ENCODE data around the gene NUAK2. TPM values are rescaled to one million over a fixed set of nuclear protein-coding genes. Genes with fewer than 3 reads are reported as not detected.

Gene NUAK2
- total RNA-seq, 6 experiments from 2014 or later = 0.88 to 5.1 (median 2.1) TPM

DNA sequence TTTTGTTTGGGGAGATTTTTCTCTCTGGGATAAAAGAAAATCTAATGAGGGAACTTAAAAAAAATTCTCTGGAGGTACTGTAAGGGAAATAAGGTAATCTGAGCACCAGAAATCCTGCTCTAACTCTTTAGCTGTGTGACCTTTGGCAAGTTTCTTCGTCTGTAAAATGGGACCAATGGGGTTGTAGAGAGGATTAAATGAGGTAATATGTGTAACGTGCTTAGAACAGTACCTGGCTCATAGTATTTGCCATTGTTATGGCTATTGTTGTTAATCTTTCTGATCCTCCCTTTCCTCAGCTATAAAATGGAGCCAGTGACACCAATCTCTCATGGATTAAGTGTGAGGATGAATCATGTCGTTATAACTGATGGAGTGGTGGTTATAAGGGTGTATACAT is 36.0 kb upstream of the NUAK2 start:
- Histone ChIP-seq H3K4me3 (no peak overlapping the region), H3K36me3 (no peaks in the 10 kb centered on the region), H3K9me3 (no peaks in the 10 kb centered on the region), H3K27me3 (no peaks in the 10 kb centered on the region), H3K27ac (no peak overlapping the region), H3K4me1 (no peaks in the 10 kb centered on the region)
- 46% methylated on average over 3 of the region's 3 CpGs for WGBS (ENCODE audit: insufficient coverage, low coverage, low lambda C conversion rate, missing lambda C conversion rate)
- TF ChIP-seq POLR2A (IDR thresholded peaks at IDR 0.05) = no peak
- TF ChIP-seq, protein P1, sequence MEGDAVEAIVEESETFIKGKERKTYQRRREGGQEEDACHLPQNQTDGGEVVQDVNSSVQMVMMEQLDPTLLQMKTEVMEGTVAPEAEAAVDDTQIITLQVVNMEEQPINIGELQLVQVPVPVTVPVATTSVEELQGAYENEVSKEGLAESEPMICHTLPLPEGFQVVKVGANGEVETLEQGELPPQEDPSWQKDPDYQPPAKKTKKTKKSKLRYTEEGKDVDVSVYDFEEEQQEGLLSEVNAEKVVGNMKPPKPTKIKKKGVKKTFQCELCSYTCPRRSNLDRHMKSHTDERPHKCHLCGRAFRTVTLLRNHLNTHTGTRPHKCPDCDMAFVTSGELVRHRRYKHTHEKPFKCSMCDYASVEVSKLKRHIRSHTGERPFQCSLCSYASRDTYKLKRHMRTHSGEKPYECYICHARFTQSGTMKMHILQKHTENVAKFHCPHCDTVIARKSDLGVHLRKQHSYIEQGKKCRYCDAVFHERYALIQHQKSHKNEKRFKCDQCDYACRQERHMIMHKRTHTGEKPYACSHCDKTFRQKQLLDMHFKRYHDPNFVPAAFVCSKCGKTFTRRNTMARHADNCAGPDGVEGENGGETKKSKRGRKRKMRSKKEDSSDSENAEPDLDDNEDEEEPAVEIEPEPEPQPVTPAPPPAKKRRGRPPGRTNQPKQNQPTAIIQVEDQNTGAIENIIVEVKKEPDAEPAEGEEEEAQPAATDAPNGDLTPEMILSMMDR (IDR thresholded peaks at IDR 0.05) = no peak
- ATAC-seq (no peak), DNase-seq (no peak)
- intact Hi-C loops (cut with DNase I) = loop anchor here in 1 of 2 donors (10.0 kb wide), 1 partner anchor 127 kb away; no protein-coding TSS in a partner anchor

DNA sequence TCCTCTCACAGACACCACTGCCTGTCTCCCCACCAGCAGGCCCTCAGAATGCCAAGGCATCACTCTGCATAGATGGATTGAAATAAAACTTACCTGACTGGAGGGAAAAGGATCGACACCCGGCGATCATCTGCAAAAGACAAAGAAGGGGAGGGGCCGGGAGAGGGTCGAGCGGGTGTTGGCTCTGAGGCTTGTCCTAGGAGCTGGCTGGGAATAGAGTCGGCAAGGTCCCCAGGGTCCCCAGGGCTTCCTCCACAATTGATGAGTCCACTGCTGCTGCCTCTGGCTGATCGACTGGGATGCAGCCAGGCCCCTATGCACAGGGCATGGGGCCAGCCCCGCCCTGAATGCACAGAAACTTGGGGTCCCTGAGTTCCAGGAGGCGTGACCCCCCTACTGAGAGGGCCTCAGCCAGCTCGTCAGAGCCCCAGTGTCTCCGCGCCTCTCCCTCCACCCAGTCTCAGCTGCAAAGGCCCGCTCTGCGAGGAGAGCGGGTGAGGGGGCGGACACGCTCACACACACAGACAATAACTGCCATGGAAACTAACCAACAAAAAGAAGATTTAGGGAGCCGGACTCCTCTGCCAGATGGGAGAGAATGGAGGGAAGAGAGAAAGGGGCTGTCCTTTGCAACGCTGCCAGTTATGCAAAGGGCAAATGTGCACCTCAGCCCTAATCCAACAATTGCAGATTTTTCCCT is 35.0 kb upstream of the NUAK2 start, which contains the start of gene KLHDC8A:
TSS of gene KLHDC8A (minus strand) at position 483 of the 700 bp plus-strand sequence. CDS start 13,318 bp downstream, outside the sequence.
- Histone ChIP-seq H3K9me3 (no peaks in the 10 kb centered on the region), H3K4me3 (no peak within 1 kb of the TSS), H3K4me1 (no peaks in the 10 kb centered on the region), H3K36me3 (no peaks in the 10 kb centered on the region), H3K27ac (no peak within 1 kb of the TSS), H3K27me3 (no peaks in the 10 kb centered on the region)
- no peak for DNase-seq
- WGBS (ENCODE audit: insufficient coverage, low coverage, low lambda C conversion rate, missing lambda C conversion rate) = 33% methylated on average over 12 of the region's 20 CpGs
- no peak for ATAC-seq
- TF ChIP-seq, protein P1 (IDR thresholded peaks at IDR 0.05) = no peak
- no peak for TF ChIP-seq POLR2A (IDR thresholded peaks at IDR 0.05)
- intact Hi-C loops (cut with DNase I) = loop anchor here in 1 of 2 donors (10.0 kb wide), 1 partner anchor 128 kb away; no protein-coding TSS in a partner anchor

GRCh38 chr1:205355075-205355453 is 33.5 kb upstream of the NUAK2 start:
- DNase-seq = no peak
- no peak for ATAC-seq
- 68% methylated on average over 3 of the region's 3 CpGs for WGBS (ENCODE audit: insufficient coverage, low coverage, low lambda C conversion rate, missing lambda C conversion rate)
- Histone ChIP-seq H3K4me3 (no peak overlapping the region), H3K4me1 (no peaks in the 10 kb centered on the region), H3K36me3 (no peaks in the 10 kb centered on the region), H3K27ac (no peak overlapping the region), H3K27me3 (no peaks in the 10 kb centered on the region), H3K9me3 (no peaks in the 10 kb centered on the region)
- intact Hi-C loops (cut with DNase I) = loop anchor here in 1 of 2 donors (10.0 kb wide), 1 partner anchor 130 kb away; no protein-coding TSS in a partner anchor
- TF ChIP-seq, protein P1 (IDR thresholded peaks at IDR 0.05) = no peak
- TF ChIP-seq POLR2A (IDR thresholded peaks at IDR 0.05) = no peak

DNA sequence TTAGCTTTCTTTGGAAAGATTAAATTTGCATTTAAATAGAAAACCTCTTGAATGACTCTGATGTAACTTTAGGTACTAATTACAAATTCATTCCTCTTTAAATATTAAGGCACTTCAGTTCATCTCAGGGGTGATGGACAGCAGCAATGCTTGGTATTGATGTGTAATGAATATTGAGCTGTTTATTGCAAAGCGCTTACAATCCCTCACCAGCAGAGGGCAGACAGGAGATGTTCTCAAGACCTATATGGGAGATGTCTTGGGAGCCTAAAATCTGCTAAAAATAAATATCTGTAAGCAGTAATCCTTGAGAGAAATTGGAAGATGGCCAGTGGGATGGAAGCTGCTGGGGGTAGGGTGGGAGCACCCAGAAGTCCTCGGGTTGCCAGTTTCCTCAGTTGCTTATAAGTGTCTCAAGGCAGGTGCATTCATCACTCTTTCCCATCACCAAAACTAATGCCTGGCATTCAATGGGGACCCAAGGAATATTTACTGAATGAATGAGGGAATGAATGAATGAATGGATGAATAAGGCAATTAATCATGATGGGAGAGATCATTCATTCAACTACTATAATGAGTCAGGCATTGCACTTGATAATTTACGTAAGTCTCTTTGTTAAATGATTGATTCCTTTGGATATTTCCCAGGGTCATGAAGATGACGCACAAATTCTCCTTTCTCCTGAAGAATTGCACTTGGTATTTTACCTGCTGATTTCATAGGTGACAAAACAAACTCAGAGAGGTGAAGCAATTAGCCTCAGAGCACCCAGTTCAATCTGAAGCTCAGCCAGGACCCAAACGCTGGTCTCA is 32.9 kb upstream of the NUAK2 start:
- no peak for TF ChIP-seq POLR2A (IDR thresholded peaks at IDR 0.05)
- TF ChIP-seq, protein P1 (IDR thresholded peaks at IDR 0.05) = peak; percentile 72 to 84 (median 80)
- ATAC-seq = peak; percentile 69 to 84 (median 78)
- no peaks in the 10 kb centered on the region for H3K27me3 ChIP-seq
- H3K27ac ChIP-seq = no peak overlapping the region
- no peaks in the 10 kb centered on the region for H3K4me1 ChIP-seq
- intact Hi-C loops (cut with DNase I) = loop anchor here in 1 of 2 donors (10.0 kb wide), 1 partner anchor 130 kb away; no protein-coding TSS in a partner anchor
- H3K36me3 ChIP-seq = no peaks in the 10 kb centered on the region
- H3K9me3 ChIP-seq = no peaks in the 10 kb centered on the region
- no peak overlapping the region for H3K4me3 ChIP-seq
- no peak for DNase-seq
- 24% methylated on average over 5 of the region's 5 CpGs for WGBS (ENCODE audit: insufficient coverage, low coverage, low lambda C conversion rate, missing lambda C conversion rate)
